A673 (cell line): ENCODE measurements around the gene CD200R1.

Experiments
- CTCF ChIP-seq: fragments of 300-800, 200-600 bp; sonication (generic); conservative IDR thresholded peaks from 2 replicates; pipeline ENCODE4 v1.5.1; 2017; ENCODE audit warnings: low read depth, mild to moderate bottlenecking, antibody characterized with exemption, low read length, moderate library complexity, mixed read lengths
- EZH2 ChIP-seq: fragments of 200-600 bp; sonication (generic); IDR thresholded peaks from 2 replicates; pipeline ENCODE4 v1.6.1; 2017; ENCODE audit warnings: borderline replicate concordance, low read depth, mild to moderate bottlenecking, mixed read lengths, antibody characterized with exemption, low read length; ENCODE audit not compliant: poor library complexity, severe bottlenecking

DNA sequence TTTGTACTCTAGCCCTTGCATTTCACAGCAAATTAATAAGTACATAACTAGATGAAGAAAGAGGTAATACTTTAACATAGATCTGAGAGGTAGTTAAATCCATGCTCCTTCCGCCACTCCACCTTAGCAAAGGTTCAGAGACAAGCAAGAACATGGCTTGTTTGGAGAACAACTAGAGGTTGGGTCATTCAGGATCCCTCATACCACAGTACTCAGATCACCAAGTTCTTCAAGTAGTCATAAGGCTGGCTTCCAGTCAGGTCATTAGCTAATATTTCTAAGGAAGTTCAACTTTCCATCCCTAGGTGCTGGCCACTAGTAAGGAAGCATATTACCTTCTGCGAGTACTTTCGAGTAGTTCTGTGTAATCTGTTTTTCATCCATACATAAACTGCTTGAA is 44.1 kb downstream of the CD200R1 start:
- TF ChIP-seq CTCF (no peak), EZH2 (no peak)
